Liver (tissue), 9 donors: ENCODE measurements around the gene ZFYVE19. TPM values are rescaled to one million over a fixed set of nuclear protein-coding genes. Genes with fewer than 3 reads are reported as not detected.

Source experiments
- DNase-seq: peaks from one replicate; pipeline ENCODE4 v3.0.0-alpha.2; 2017; ENCODE audit warnings: low spot score
- H3K27ac ChIP-seq, 2 donors: one replicate each; pipeline ENCODE4 v1.7.0; 2013; ENCODE audit warnings: inconsistent platforms in 2 of 2, low read length in 2 of 2, control low read depth in 1 of 2, low read depth in 1 of 2, mild to moderate bottlenecking in 1 of 2
- H3K27me3 ChIP-seq, 4 donors: one replicate each; pipeline versions ENCODE4 v1.6.1 to v1.7.0; 2013; ENCODE audit warnings: low read length in 3 of 4, inconsistent platforms in 1 of 4, mild to moderate bottlenecking in 1 of 4, moderate library complexity in 1 of 4; ENCODE audit not compliant: control insufficient read depth in 4 of 4, insufficient read depth in 4 of 4
- H3K36me3 ChIP-seq, 4 donors: one replicate each; pipeline versions ENCODE4 v1.6.1 to v1.7.0; 2013; ENCODE audit warnings: low read length in 3 of 4, mild to moderate bottlenecking in 3 of 4, low read depth in 1 of 4, moderate library complexity in 1 of 4; ENCODE audit not compliant: control insufficient read depth in 4 of 4, insufficient read depth in 3 of 4
- H3K4me1 ChIP-seq, 4 donors: one replicate each; pipeline versions ENCODE4 v1.6.1 to v1.7.0; 2013; ENCODE audit warnings: low read length in 3 of 4, mild to moderate bottlenecking in 3 of 4, moderate library complexity in 1 of 4; ENCODE audit not compliant: control insufficient read depth in 4 of 4, insufficient read depth in 4 of 4
- H3K4me3 ChIP-seq, 3 donors: one replicate each; pipeline versions ENCODE4 v1.6.1 to v1.7.0; 2013; ENCODE audit warnings: low read length in 3 of 3, control low read depth in 1 of 3, low read depth in 1 of 3, mild to moderate bottlenecking in 1 of 3
- H3K9ac ChIP-seq, 2 donors: one replicate each; pipeline ENCODE4 v1.7.0; 2013; ENCODE audit warnings: low read length in 2 of 2, mild to moderate bottlenecking in 2 of 2, moderate library complexity in 2 of 2, control low read depth in 1 of 2, low read depth in 1 of 2
- H3K9me3 ChIP-seq, 4 donors: one replicate each; pipeline versions ENCODE4 v1.6.1 to v1.7.0; 2013; ENCODE audit warnings: low read length in 3 of 4; ENCODE audit not compliant: control insufficient read depth in 4 of 4
- EGR1 ChIP-seq, 2 donors: IDR thresholded peaks; 2 replicates each; pipeline ENCODE4 v1.6.1; 2016 to 2018; ENCODE audit warnings: antibody characterized with exemption in 2 of 2, low read depth in 2 of 2
- FOXA1 ChIP-seq: IDR thresholded peaks from 2 replicates; pipeline ENCODE4 v1.6.1; 2016; ENCODE audit warnings: antibody characterized with exemption
- HNF4A ChIP-seq, 2 donors: conservative IDR thresholded peaks; 2 replicates each; pipeline ENCODE4 v1.6.1; 2016; ENCODE audit warnings: antibody characterized with exemption in 2 of 2, mild to moderate bottlenecking in 2 of 2
- HNF4G ChIP-seq: IDR thresholded peaks from 2 replicates; pipeline ENCODE4 v1.6.1; 2016; ENCODE audit warnings: antibody characterized with exemption
- JUND ChIP-seq, 2 donors: IDR thresholded peaks; 2 replicates each; pipeline ENCODE4 v1.6.1; 2016; ENCODE audit warnings: antibody characterized with exemption in 2 of 2
- RAD21 ChIP-seq, 2 donors: IDR thresholded peaks; 2 replicates each; pipeline ENCODE4 v1.6.1; 2016; ENCODE audit warnings: antibody characterized with exemption in 2 of 2, mild to moderate bottlenecking in 2 of 2
- RXRA ChIP-seq, 2 donors: IDR thresholded peaks; 2 replicates each; pipeline ENCODE4 v1.6.1; 2017 to 2018; ENCODE audit warnings: antibody characterized with exemption in 2 of 2, mild to moderate bottlenecking in 1 of 2
- TAF1 ChIP-seq: conservative IDR thresholded peaks from 2 replicates; pipeline ENCODE4 v1.6.1; 2016; ENCODE audit warnings: antibody characterized with exemption, mild to moderate bottlenecking
- YY1 ChIP-seq: IDR thresholded peaks from 2 replicates; pipeline ENCODE4 v1.6.1; 2016; ENCODE audit warnings: antibody characterized with exemption, mild to moderate bottlenecking
- WGBS: extraction: QIAGEN DNeasy Blood & Tissue Kit; methylation state at CpG from one replicate; pipeline ENCODE4 v1.1.7; 2013; 5-methylcytosine and 5-hydroxymethylcytosine counted together
- polyA plus RNA-seq, 2 donors: library from polyadenylated mRNA; stranded (reverse) in 1 of 2; unstranded in 1 of 2; fragments of 200-250 nt in 1 of 2; fragments of >200 nt in 1 of 2; fragmentation: Nextera tagmentation in 1 of 2; extraction: Ambion mirVana in 1 of 2; gene quantifications; one replicate each; pipeline versions ENCODE4 v1.2.1 to v1.2.3, GENCODE V29; 2013 to 2015
- total RNA-seq, 2 donors: library from RNA; depleted of rRNA; stranded (reverse); fragments of >200 nt; gene quantifications; one replicate each; pipeline ENCODE4 v1.2.3, GENCODE V29; 2014
- TF ChIP-seq, protein P1 (sequence below): fragments of 150-350 bp; IDR thresholded peaks from 2 replicates; pipeline ENCODE4 v1.5.1; 2017; ENCODE audit warnings: improper control_type of control experiment, low read depth, low read length; ENCODE audit not compliant: missing input control
- TF ChIP-seq, protein P2 (sequence below): IDR thresholded peaks from 2 replicates; pipeline ENCODE4 v1.6.1; 2016; ENCODE audit warnings: antibody characterized with exemption, mild to moderate bottlenecking
- donor health status: healthy.
- donor health status: healthy.
- donor health status: healthy.
- donor health status: healthy.
- donor health status: healthy.

The ZFYVE19 gene
- total and polyA plus RNA-seq, 4 donors: 10.4 to 41.2 (median 19.7) TPM

DNA sequence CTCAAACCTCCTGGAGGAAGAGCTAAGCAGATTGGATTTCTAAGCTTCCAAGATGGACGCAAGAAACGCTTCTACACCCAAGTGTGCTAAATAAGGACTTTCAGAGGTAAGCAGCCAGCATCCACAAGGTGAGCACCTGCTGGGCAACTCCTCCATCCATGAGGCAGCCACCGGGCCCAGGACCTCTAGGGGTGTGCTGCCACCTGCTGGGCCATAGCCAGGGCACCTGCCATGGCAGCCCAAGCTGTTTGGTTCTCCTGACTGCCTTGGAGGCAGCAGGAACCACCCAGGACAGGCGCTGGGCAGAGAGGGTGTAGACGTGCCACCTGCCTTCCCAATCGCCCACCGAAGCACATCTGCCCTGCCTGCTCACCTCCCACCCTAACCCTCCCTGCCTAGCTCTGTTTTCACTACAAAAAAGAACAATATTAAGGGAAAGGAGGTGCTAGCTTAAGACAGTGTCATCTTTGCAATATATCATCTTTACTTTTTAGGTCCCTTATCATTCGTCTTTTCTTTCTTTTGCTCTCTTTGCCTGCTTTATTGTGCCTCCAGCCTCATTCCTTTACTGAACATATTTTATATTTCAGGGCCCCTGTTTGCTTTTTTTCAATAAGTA is 24.2 kb upstream of the ZFYVE19 start:
- H3K4me3 ChIP-seq: no peak overlapping the region
- no peaks in the 10 kb centered on the region for H3K9me3 ChIP-seq
- peaks cover 0 to 13% (median 8%) of the 10 kb centered on the region in 4 donors for H3K4me1 ChIP-seq
- peaks cover 4 to 14% (median 10%) of the 10 kb centered on the region in 4 donors for H3K36me3 ChIP-seq
- no peak overlapping the region for H3K9ac ChIP-seq
- H3K27ac ChIP-seq: no peak overlapping the region
- peak; percentile 81 for DNase-seq
- 45% methylated on average over 8 of the region's 8 CpGs for WGBS
- TF ChIP-seq EGR1 (IDR thresholded peaks at IDR 0.05; ENCODE audit: low read depth in 2 of 2): no peak
- no peak for TF ChIP-seq FOXA1
- peak; percentile 90 to 98 for TF ChIP-seq RAD21 (IDR thresholded peaks at IDR 0.05)
- TF ChIP-seq, protein P1, sequence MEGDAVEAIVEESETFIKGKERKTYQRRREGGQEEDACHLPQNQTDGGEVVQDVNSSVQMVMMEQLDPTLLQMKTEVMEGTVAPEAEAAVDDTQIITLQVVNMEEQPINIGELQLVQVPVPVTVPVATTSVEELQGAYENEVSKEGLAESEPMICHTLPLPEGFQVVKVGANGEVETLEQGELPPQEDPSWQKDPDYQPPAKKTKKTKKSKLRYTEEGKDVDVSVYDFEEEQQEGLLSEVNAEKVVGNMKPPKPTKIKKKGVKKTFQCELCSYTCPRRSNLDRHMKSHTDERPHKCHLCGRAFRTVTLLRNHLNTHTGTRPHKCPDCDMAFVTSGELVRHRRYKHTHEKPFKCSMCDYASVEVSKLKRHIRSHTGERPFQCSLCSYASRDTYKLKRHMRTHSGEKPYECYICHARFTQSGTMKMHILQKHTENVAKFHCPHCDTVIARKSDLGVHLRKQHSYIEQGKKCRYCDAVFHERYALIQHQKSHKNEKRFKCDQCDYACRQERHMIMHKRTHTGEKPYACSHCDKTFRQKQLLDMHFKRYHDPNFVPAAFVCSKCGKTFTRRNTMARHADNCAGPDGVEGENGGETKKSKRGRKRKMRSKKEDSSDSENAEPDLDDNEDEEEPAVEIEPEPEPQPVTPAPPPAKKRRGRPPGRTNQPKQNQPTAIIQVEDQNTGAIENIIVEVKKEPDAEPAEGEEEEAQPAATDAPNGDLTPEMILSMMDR: peak; percentile 83
- TF ChIP-seq RXRA (IDR thresholded peaks at IDR 0.05): peak in 1 of 2 donors; percentile 22
- TF ChIP-seq JUND (IDR thresholded peaks at IDR 0.05): no peak
- TF ChIP-seq TAF1: no peak
- H3K27me3 ChIP-seq: no peaks in the 10 kb centered on the region

DNA sequence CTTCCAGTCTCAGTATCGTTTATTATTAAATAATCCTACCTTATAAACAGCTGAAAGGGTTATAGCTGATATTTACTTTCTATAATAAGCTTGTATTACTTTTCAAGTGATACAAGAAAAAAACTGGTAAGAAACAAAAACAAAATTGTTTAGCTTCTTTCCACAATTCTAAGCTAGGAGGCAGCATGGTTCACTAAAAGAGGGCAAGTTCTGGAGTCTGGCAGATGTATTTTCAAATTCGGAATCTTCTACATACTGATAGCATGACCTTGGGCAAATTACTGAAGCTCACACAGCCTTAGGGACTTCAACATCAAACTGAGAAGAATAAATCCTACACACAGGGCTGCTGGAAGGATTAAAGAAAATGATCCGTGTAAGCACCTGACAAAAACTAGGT is 21.7 kb upstream of the ZFYVE19 start:
- Histone ChIP-seq H3K36me3 (no peaks in the 10 kb centered on the region), H3K27me3 (no peaks in the 10 kb centered on the region), H3K9me3 (no peaks in the 10 kb centered on the region), H3K4me3 (no peak overlapping the region), H3K9ac (no peak overlapping the region), H3K4me1 (peaks cover 0 to 16% (median 8%) of the 10 kb centered on the region in 4 donors), H3K27ac (no peak overlapping the region)
- DNase-seq: no peak
- TF ChIP-seq, protein P2, sequence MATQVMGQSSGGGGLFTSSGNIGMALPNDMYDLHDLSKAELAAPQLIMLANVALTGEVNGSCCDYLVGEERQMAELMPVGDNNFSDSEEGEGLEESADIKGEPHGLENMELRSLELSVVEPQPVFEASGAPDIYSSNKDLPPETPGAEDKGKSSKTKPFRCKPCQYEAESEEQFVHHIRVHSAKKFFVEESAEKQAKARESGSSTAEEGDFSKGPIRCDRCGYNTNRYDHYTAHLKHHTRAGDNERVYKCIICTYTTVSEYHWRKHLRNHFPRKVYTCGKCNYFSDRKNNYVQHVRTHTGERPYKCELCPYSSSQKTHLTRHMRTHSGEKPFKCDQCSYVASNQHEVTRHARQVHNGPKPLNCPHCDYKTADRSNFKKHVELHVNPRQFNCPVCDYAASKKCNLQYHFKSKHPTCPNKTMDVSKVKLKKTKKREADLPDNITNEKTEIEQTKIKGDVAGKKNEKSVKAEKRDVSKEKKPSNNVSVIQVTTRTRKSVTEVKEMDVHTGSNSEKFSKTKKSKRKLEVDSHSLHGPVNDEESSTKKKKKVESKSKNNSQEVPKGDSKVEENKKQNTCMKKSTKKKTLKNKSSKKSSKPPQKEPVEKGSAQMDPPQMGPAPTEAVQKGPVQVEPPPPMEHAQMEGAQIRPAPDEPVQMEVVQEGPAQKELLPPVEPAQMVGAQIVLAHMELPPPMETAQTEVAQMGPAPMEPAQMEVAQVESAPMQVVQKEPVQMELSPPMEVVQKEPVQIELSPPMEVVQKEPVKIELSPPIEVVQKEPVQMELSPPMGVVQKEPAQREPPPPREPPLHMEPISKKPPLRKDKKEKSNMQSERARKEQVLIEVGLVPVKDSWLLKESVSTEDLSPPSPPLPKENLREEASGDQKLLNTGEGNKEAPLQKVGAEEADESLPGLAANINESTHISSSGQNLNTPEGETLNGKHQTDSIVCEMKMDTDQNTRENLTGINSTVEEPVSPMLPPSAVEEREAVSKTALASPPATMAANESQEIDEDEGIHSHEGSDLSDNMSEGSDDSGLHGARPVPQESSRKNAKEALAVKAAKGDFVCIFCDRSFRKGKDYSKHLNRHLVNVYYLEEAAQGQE: no peak
- TF ChIP-seq RAD21 (IDR thresholded peaks at IDR 0.05): peak; percentile 64 to 68
- no peak for TF ChIP-seq HNF4G
- WGBS: 60% methylated on average over 3 of the region's 3 CpGs

DNA sequence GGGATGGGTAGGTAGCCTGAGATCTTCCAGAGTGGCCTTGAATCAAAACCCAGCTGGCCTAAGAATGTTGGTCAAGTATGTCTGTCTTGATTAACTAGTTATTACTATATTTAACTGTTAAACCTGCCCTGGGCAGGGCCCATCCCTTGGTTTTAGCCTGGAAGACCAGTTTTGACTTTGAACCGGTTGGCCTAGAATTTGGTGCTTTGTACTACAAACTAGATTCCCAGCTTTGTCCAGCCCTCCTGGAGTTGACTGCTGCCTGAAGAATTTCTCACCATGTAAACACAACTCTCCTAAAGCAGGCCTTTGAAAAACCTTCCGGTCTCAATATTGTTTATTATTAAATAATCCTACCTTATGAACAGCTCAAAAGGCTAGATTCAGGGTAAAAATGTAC is 21.1 kb upstream of the ZFYVE19 start:
- H3K9me3 ChIP-seq: no peaks in the 10 kb centered on the region
- no peaks in the 10 kb centered on the region for H3K27me3 ChIP-seq
- TF ChIP-seq YY1 (no peak), HNF4A (conservative IDR thresholded peaks at IDR 0.05) (peak in 1 of 2 donors; percentile 2)
- no peaks in the 10 kb centered on the region for H3K36me3 ChIP-seq
- no peak overlapping the region for H3K9ac ChIP-seq
- no peak overlapping the region for H3K4me3 ChIP-seq
- 65% methylated on average over 2 of the region's 2 CpGs for WGBS
- H3K27ac ChIP-seq: no peak overlapping the region
- H3K4me1 ChIP-seq: peaks cover 0 to 16% (median 8%) of the 10 kb centered on the region in 4 donors
- no peak for DNase-seq
